Thyroid gland (tissue), 4 donors: ENCODE data around the gene SLC7A10. TPM values are rescaled to one million over a fixed set of nuclear protein-coding genes. Genes with fewer than 3 reads are reported as not detected.

Experiments
- DNase-seq, 2 donors: peaks; one replicate each; pipeline ENCODE4 v3.0.0-alpha.2; 2019
- H3K27ac ChIP-seq, 3 donors: fragments of 200-600 bp; sonication (generic); 1 replicate in 2 of 3; 2 replicates in 1 of 3; pipeline ENCODE4 v1.5.1; 2016 to 2019; ENCODE audit warnings: mild to moderate bottlenecking in 1 of 3, moderate library complexity in 1 of 3
- H3K27me3 ChIP-seq: fragments of 200-600 bp; sonication (generic); one replicate; pipeline ENCODE4 v1.5.1; 2019
- H3K36me3 ChIP-seq, 2 donors: fragments of 200-600 bp; sonication (generic); one replicate each; pipeline ENCODE4 v1.5.1; 2016 to 2019
- H3K4me1 ChIP-seq, 2 donors: fragments of 200-600 bp; sonication (generic); one replicate each; pipeline ENCODE4 v1.5.1; 2017 to 2019
- H3K4me3 ChIP-seq, 3 donors: fragments of 200-600 bp; sonication (generic); replicated peaks in 1 of 3; 1 replicate in 2 of 3; 2 replicates in 1 of 3; pipeline ENCODE4 v1.5.1; 2016; ENCODE audit warnings: mild to moderate bottlenecking in 1 of 3
- H3K9me3 ChIP-seq: fragments of 200-600 bp; sonication (generic); one replicate; pipeline ENCODE4 v1.5.1; 2017
- CTCF ChIP-seq, 6 experiments: fragments of 200-600 bp in 3 of 6; fragments of 450-650 bp in 3 of 6; sonication (generic) in 3 of 6; IDR thresholded peaks; one replicate each; pipeline ENCODE4 v1.5.1; 2016 to 2019; ENCODE audit warnings: antibody characterized with exemption in 6 of 6, mild to moderate bottlenecking in 2 of 6, inconsistent platforms in 1 of 6, moderate library complexity in 1 of 6
- POLR2A ChIP-seq, 2 donors: fragments of 450-650 bp; IDR thresholded peaks; one replicate each; pipeline ENCODE4 v1.6.1; 2017; ENCODE audit warnings: antibody characterized with exemption in 2 of 2, mild to moderate bottlenecking in 2 of 2, moderate library complexity in 1 of 2
- WGBS, 2 donors: methylation state at CpG; one replicate each; pipeline ENCODE4 v1.1.5; 2017; 5-methylcytosine and 5-hydroxymethylcytosine counted together
- intact Hi-C: fragments of 100-400 bp; cut with DNase I; formaldehyde crosslinking; loops from one replicate; pipeline ENCODE4 v1.15.1; 2023
- total RNA-seq, 4 donors: library from RNA; depleted of rRNA; stranded (reverse); fragments of >200 nt; gene quantifications; one replicate each; pipeline ENCODE4 v1.2.3, GENCODE V29; 2016

The SLC7A10 gene
- total RNA-seq, 4 donors from 2014 or later: 0.29 to 2.7 (median 0.78) TPM

GRCh38 chr19:33266974-33267484 lies 41.4 kb upstream of the SLC7A10 start:
- no peaks in the 10 kb centered on the region for H3K4me1 ChIP-seq
- DNase-seq: no peak
- TF ChIP-seq CTCF (IDR thresholded peaks at IDR 0.05) (no peak), POLR2A (IDR thresholded peaks at IDR 0.05) (no peak)
- 76 to 82% methylated on average over 10 to 20 of the region's 20 CpGs for WGBS, 2 donors
- intact Hi-C loops: no loop called here
- no peaks in the 10 kb centered on the region for H3K27me3 ChIP-seq
- H3K9me3 ChIP-seq: no peaks in the 10 kb centered on the region
- H3K36me3 ChIP-seq: no peaks in the 10 kb centered on the region
- no peak overlapping the region for H3K4me3 ChIP-seq
- no peak overlapping the region for H3K27ac ChIP-seq

GRCh38 chr19:33264881-33265445 lies 39.3 kb upstream of the SLC7A10 start:
- Histone ChIP-seq H3K4me3 (no peak overlapping the region), H3K27me3 (no peaks in the 10 kb centered on the region), H3K4me1 (no peaks in the 10 kb centered on the region), H3K9me3 (no peaks in the 10 kb centered on the region), H3K36me3 (no peaks in the 10 kb centered on the region), H3K27ac (no peak overlapping the region)
- TF ChIP-seq CTCF (IDR thresholded peaks at IDR 0.05) (no peak), POLR2A (IDR thresholded peaks at IDR 0.05) (no peak)
- intact Hi-C loops: no loop called here
- no peak for DNase-seq
- WGBS, 2 donors: 90 to 91% methylated on average over 9 to 14 of the region's 14 CpGs

- WGBS, 2 donors: 91% methylated on average over 23 to 25 of the region's 25 CpGs
- TF ChIP-seq CTCF (IDR thresholded peaks at IDR 0.05) (no peak), POLR2A (IDR thresholded peaks at IDR 0.05) (no peak)
- DNase-seq: no peak
These were observed 37.8 kb upstream of the SLC7A10 start for GRCh38 chr19:33263325-33264023.

GRCh38 chr19:33261511-33262189 lies 36.0 kb upstream of the SLC7A10 start:
- no peaks in the 10 kb centered on the region for H3K9me3 ChIP-seq
- whole genome bisulfite sequencing, 2 donors: 80 to 86% methylated on average over 9 to 13 of the region's 14 CpGs
- H3K4me1 ChIP-seq: no peaks in the 10 kb centered on the region
- DNase-seq: no peak
- H3K27ac ChIP-seq: no peak overlapping the region
- TF ChIP-seq POLR2A (IDR thresholded peaks at IDR 0.05): no peak
- TF ChIP-seq CTCF (IDR thresholded peaks at IDR 0.05): no peak
- H3K36me3 ChIP-seq: no peaks in the 10 kb centered on the region
- intact Hi-C loops: no loop called here
- H3K27me3 ChIP-seq: no peaks in the 10 kb centered on the region
- H3K4me3 ChIP-seq: no peak overlapping the region

More at GRCh38 chr19:33263325-33264023, 37.8 kb upstream of the SLC7A10 start:
- H3K27ac ChIP-seq: no peak overlapping the region
- intact Hi-C loops: no loop called here
- no peaks in the 10 kb centered on the region for H3K27me3 ChIP-seq
- no peaks in the 10 kb centered on the region for H3K4me1 ChIP-seq
- H3K4me3 ChIP-seq: no peak overlapping the region
- H3K36me3 ChIP-seq: no peaks in the 10 kb centered on the region
- no peaks in the 10 kb centered on the region for H3K9me3 ChIP-seq
